VCaP (cell line): ENCODE measurements around the gene JARID2.
A peak's percentile ranks its signal among the peaks of the same experiment; 100 is the strongest.
"Not testable (repeated sequence)": the region's sequence is repeated elsewhere in the genome, so short reads cannot be mapped to it uniquely, and the experiment has no call there.

ENCODE experiments used
- H3K27ac ChIP-seq: fragments of 450-650 bp; 2 replicates; pipeline ENCODE4 v1.5.1; 2017
- CTCF ChIP-seq: fragments of 450-650 bp; conservative IDR thresholded peaks from 2 replicates; pipeline ENCODE4 v1.5.1; 2017; ENCODE audit warnings: mild to moderate bottlenecking, moderate library complexity

The JARID2 gene

GRCh38 chr6:15280961-15281360 is 35.1 kb downstream of the JARID2 start:
- H3K27ac ChIP-seq, result peak overlapping the region; percentile 26; the same call in 1 of the 2 replicates
- no peak for TF ChIP-seq CTCF

- H3K27ac ChIP-seq, result no peak overlapping the region
- no peak for TF ChIP-seq CTCF
Measured at GRCh38 chr6:15282334-15282733, 36.5 kb downstream of the JARID2 start.

GRCh38 chr6:15283986-15284361 is 38.1 kb downstream of the JARID2 start:
- no peak for TF ChIP-seq CTCF
- no peak overlapping the region for H3K27ac ChIP-seq

- no peak overlapping the region for H3K27ac ChIP-seq
- TF ChIP-seq CTCF, result no peak
Measured at GRCh38 chr6:15284743-15285142, 38.9 kb downstream of the JARID2 start.

GRCh38 chr6:15285682-15286294 is 39.9 kb downstream of the JARID2 start:
- no peak overlapping the region for H3K27ac ChIP-seq

GRCh38 chr6:15287670-15288375 is 42.0 kb downstream of the JARID2 start:
- no peak overlapping the region for H3K27ac ChIP-seq
- TF ChIP-seq CTCF, result no peak

More at GRCh38 chr6:15285682-15286294, 39.9 kb downstream of the JARID2 start:
- no peak for TF ChIP-seq CTCF

- H3K27ac ChIP-seq, result no peak overlapping the region
- no peak for TF ChIP-seq CTCF
Measured at GRCh38 chr6:15288856-15289255, 43.0 kb downstream of the JARID2 start.

- not testable (repeated sequence) for H3K27ac ChIP-seq
Measured at GRCh38 chr6:15289456-15289855, 43.6 kb downstream of the JARID2 start.
